GM19035 (cell line): ENCODE results near the gene TRAPPC5.

Experiments
- ATAC-seq: cut with Tn5 transposase; IDR thresholded peaks from one replicate; pipeline ENCODE4 v1.9.1; 2021; ENCODE audit not compliant: unreplicated experiment

The TRAPPC5 gene

DNA sequence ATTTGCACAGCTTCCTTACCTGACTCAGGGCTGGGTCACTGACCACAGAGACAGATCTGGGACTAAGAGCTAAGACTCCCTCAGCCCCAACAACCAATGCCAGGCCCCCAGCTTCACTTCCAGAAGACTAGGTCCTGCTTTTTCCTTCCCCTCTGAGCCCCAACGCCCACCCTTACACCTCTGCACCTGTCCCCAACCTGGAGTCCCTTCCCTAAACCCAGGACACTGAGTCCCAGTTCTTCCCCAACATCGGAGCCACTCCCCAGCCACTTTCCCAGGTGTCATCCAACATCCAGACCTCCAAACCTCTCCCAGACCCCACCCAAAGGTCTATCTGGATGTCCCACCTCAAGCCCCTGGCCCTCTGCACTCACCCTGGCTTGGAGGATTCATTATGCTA is 18.4 kb downstream of the TRAPPC5 start:
- no peak for ATAC-seq

DNA sequence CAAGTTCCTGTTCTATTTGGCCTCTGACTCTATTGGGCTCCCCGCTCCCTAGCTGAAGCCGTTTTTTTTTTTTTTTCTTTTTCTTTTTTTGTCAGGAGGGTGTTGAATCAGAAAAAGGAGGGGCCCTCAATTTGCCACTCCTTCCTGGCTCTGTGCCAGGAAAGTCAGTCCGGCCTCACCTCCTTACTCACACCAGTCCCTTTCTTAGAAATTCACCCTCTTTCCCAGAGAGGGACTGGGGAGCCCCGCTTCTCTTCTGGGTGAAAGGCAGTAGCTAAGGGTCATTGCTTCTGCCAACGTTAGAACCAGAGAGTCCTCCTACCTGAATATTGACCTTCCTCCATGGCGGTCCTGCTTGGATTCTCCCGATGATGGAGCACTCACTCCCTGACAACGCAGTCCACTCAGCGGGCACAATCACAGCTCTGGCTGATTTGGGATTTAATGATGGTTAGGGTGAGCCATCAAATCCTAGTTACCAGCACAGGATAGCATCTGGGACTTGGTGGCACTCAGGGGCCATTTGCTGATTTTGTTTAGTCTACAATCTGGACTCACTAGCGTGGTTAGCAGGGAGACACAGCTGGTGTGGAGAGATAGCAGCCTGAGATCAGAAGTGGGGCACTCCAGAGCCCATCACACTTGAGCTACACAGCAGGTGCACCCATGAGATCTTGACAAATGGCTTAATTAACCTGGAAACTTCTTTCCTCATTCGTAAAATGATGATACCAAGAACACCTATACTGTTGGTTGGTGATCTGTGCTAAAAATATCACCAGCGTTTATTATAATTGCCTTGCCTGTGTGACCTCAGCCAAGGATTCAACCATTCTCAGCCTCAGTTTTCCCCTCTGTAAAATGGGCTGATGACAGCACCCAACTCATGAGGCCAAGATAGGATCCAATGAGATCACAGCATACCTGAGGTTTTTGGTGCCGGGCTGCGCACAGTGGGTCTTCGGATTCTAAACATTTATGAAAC is 19.1 kb downstream of the TRAPPC5 start:
- ATAC-seq, result no peak

DNA sequence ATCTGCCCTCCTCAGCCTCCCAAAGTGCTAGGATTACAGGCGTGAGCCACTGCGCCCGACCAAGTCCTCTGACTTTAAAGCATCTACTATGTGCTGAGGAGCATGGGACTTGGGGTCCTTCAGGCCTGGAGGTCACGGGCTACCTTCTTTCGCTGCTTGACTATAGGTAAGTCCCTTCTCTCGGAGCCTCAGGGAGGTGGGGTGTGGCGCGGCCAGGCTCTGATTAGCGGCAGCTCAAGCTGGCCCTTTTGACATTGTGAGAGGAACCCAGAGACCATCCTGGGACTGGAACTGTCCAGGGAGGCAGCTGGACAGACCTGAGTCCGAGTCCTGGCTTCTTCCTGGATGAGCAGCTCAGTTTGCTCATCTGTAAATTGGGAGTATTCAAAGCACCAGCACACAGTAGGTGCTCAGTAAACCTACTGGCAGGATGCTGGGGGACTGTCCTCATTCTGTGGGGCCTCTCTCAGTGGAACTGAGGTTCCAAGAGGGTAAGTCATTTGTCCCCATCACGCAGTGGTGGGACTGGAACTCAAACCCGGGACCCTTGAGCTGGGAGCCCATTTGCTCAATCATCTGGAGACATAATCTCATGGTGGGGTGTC is 20.5 kb downstream of the TRAPPC5 start:
- no peak for ATAC-seq

DNA sequence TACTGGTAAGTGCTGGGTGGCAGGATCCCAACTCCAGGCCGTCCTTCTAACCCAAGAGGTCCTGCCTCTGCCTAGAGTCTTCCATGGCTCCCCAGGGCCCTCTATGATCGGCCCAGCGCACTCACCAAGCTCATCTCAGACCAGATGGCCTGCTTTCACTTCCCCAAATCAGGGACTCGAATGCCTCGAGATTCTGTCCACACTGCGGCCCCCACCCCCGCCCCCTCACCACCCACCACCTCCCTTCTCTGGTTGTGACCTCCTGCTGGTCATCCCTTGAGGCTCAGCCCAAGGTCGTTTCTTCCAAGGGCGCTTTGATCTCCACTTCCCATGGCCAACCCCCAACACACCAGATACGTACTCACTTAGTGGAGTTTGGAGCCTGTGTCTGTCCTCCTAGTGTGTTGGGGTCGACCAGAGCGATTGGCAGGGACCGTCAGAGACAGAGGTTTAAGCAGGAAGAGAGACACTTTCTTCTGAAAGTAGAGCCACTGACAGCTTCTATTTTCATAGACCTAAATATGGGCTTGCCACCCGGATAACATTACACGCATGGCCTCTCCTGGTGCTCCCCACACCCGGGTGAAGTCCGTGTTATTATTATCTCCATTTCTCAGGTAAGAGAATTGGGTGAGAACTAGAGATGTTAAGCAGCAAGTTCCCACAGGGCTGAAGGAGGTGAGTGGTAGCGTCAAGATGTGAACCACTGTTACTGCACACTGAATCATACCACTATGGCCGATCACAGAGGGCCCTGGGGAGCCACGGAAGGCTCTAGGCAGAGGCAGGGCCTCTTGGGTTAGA is 21.2 kb downstream of the TRAPPC5 start, which contains the start of gene FCER2:
TSS of gene FCER2 (minus strand) at position 478 of the 804 bp plus-strand sequence. CDS start 2,371 bp downstream, outside the sequence.
- ATAC-seq, result peak; percentile 54

DNA sequence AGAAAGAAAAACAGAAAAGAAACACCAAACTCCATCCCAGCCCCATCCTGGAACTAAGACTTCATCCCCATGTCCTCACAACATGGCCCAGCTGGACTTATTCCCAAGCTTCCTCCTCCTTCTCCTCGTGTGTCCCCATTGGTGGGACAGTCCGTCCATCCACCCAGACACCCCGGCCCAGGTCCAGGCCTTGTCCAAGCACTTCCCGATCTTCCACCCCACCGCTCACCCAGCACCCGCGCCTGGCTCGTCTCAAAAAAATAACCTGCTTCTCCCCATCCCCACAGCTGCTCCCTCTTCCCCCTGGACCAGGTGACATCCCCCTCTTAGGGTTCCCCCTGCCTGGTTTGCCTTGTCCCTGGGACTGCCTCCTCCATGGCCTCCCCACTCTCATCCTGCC is 22.7 kb downstream of the TRAPPC5 start:
- no peak for ATAC-seq

DNA sequence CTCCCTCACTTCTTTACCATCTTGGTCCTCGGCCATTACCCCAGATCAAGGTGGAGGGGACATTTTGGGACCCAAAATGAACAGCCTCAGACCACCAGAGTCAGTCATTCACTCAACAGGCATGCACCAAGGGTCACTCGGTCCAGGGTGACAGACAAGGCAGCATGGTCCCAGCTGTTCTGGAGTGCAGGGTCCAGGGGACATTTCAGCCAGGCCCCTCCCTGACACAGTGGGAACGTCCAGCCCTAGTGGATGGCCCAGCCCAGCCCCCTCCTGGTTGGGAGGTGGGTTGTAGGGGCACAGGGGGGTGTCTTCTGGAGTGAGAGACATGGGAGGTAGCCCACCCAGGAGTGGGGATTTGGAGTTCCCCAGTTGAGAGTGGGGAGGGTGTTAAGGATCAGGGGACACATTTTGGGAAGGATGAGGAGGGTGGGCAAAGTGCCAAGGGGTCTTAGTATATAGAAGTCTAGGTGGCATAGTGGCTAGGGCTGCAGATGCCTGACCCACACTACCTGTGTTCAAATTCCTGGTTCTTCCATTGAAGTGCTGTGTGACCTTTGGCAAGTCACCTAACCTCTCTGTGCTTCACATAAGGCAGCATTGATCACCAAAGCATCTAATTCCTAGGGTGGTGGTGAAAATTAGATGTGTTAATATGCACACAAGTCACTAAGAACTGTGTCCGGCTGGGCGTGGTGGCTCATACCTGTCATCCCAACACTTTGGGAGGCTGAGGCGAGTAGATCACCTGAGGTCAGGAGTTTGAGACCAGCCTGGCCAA is 23.8 kb downstream of the TRAPPC5 start:
- ATAC-seq, result no peak

DNA sequence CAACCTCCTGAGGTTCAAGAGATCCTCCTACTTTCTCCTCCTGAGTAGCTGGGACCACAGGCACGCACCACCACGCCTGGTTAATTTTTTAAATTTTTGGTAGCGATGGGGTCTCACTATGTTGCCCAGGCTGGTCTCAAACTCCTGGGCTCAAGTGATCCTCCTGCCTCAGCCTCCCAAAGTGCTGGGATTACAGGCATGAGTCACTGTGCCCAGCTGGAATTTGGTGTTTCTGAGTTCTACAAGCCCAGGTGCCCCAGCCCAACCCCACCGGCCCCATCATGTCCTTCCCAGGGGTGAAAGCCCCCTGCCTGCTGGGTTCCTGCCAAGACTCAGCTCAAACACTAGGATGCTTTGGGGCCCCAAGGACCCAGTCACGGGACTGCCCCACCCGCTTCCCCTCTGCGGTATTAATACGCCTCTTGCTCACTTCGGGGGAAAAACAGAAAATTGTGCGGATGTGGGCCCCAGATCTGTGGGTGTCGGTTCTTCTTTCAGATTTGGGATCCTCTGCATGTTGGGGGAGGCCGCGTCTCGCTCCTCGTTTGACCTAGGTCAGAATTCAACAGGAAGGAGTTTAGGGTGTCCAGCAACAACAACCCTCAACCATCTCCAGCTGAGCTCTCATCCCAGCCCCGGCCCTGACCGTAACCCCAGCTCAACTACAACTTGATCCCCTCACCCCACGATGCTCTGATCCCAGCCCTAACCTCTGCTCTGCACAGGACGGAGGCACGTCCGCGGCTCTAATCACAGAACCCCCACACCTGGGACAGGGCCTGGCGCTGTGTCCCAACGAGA is 25.0 kb downstream of the TRAPPC5 start:
- ATAC-seq, result peak; percentile 46

DNA sequence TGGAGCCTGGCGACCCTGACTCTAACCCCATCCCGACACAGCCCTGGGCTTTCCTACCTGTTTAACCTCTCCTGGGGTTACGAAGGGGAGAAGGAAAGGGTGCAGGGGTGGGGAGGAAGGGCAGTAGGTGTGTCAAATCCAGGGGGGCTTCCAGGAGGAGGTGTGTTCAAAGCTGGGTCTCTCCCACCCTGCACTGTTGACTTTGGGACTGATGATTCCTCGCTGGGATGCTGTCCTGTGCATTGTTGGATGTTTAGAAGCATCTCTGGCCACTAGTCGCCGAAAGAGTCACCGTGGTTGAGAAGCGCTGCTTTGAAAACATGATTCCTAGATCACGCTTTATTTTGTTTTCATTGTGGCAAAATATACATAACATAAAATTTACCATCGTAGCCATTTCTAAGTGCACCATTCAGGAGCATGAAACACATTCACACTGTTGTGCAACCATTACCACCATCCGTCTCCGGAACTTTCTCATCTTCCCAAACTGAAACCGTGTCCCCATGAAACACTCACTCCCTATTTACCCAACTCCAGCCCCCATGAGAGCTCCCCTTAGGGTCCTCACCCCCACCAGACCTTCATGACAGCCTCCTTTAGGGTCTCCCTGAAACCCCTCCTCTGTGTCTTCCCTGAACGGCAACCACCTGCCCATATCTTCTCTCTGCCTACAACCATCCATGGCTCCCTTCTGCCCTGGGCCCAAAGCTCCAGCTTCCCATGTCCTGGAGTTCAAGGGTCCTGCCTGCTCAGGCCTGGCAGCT is 25.7 kb downstream of the TRAPPC5 start:
- no peak for ATAC-seq

DNA sequence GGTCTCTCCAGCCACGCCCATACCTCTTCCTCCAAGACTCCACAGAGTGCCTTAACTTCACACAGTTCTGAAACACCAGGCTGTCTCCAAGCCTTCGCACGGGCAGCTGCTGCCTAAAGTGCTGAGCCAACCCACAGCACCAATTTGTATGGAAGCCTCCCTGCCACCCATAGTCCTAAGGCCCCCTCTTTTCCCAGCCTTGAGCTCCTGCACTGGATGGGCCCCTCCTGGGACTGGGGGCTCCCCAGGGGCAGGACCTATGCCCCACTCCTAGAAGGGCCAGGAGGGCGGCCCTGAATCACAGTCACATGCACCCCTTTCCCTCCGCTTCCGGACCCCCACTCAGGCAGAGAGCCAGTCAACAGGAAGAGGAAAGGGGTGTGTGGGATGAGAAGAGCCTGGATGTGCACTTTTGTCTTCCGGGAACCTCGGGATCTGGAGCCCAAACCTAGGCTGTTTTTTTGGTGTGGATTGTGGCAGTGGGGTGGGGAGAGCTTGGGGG is 26.4 kb downstream of the TRAPPC5 start:
- ATAC-seq, result no peak

DNA sequence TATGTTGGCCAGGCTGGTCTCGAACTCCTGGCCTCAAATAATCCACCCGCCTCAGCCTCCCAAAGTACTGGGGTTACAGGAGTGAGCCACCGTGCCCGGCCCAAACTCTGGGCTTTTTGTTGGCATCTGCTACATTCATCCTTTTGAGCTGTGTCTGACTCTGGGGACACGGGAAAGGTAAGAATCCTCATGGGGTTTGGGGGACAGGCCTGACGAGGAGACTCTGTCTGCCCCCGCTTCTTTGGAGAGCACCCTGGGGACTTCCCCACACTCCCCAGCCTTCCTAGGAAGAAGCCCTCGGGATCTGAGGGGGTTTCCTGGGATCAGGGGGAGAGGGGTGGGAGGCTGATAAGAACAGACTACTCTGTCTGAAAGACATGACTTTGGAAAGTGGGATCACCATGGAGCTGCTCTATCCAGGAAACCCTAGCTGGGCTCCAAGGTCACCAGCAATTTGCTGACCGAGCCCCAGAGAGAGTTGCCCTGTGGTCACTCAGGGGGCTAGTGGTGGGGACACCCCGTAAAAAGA is 29.4 kb downstream of the TRAPPC5 start:
- no peak for ATAC-seq

DNA sequence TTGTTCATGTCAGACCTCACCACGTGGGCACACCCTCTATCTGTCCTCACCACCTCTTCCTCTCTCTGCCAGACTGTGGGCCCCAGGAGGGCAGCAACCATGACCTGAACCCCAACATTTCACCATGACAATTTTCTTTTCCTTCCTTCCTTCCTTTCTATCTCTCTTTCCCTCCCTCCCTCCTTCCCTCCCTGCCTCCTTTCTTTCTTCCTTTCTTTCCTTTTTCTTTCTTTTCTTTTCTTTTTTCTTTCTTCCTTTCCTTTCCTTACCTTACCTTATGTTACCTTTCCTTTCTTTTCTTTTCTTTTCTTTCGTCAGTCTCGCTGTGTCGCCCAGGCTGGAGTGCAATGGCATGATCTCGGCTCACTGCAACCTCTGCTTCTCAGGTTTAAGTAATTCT is 30.0 kb downstream of the TRAPPC5 start:
- ATAC-seq, result no peak

DNA sequence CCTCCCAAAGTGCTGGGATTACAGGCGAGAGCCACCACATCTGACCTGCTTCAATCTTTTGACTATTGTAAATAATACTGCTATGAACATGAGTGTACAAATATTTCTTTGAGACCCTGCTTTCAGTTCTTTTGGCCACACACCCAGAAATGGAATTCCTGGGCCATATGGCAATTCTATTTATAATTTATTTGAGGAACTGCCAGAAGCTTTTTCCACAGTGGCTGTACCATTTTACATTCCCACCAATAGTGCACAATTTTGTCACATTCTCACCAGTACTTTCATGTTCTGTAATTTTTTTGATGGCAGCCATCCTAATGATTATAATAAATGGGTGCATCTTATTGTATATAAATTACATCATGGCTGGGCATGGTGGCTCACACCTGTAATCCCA is 35.0 kb downstream of the TRAPPC5 start:
- ATAC-seq, result no peak

DNA sequence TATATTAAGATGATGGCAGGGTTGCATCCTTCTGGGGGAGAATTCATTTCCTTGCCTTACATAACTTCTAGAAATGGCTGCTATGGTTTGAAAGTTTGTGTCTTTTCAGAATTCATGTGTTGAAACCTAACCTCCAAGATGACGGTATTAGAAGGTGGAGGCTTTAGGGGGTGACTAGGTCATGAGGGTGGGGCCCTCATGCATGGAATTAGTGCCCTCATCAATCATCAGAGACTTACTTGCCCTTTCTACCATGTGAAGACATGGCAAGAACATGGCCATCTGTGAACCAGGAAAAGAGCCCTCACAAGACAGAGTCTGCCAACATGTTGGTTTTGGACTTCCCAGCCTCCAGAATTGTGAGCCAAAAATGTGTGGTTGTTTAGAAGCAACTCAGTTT is 36.1 kb downstream of the TRAPPC5 start:
- ATAC-seq, result no peak

DNA sequence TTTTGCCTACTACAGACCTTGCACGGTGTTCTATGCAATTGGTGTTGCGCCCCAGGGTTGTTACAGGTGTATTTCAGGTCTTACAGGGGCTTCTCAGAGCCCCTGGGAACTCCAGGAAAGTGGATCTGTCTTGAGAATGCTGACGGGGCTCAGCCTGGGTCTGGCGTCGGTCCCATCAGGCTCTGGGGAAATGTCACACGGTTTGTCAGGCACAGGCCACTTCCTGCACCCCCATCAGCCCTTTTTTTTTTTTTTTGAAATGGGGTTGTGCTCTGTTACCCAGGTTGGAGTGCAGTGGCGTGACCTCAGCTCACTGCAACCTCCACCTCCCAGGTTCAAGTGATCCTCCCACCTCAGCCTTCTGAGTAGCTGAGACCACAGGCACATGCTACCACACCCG is 38.0 kb downstream of the TRAPPC5 start:
- no peak for ATAC-seq

DNA sequence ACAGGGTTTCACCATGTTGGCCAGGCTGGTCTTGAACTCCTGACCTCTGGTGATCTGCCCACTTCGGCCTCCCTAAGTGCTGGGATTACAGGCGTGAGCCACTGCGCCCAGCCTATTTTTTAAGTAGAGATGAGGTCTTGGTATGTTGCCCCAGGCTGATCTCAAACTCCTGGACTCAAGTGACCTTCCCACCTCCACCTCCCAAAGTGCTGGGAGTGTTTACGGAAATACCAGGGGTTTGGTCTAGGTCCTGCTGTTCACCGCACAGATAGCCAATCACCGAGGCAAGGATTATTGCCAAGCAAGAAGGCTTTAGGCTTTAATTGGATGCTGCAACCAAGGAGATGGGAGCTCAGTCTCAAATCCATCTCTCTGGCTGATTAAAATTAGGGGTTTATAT is 39.7 kb downstream of the TRAPPC5 start:
- no peak for ATAC-seq

DNA sequence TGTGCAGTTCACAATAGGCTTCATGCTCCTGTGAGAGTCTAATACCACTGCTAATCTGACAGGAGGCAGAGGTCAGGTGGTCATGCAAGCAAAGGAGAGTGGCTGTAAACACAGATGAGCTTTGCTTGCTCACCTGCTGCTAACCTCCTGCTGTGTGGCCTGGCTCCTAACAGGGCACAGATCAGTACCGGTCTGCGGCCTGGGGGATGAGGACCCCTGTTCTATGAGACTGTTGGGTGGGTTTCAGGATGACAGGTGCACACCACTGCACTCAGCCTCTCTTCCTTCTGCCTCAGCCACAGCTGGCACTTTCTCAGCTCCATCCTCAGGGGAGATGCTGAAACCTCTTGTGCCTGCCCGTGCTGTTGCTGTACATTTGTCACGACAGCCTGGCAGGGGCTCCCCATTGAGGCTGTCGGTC is 41.6 kb downstream of the TRAPPC5 start:
- ATAC-seq, result no peak

DNA sequence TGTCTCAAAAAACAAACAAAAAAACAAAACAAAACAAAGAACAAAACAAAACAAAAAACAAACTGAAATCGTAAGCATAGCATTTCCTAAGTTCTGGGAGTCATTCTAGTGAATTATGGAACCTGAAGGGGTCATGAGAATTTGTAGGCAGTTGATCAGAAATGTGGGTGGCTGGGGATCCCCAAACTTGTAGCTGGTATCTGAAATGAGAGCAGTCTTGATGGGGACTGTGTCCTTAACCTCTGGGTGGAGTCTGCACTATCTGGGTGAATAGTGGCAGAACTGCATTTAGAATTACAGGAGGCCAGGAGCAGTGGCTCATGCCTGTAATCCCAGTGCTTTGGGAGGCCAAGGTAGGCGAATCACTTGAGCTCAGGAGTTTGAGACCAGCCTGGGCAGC is 45.2 kb downstream of the TRAPPC5 start:
- no peak for ATAC-seq

DNA sequence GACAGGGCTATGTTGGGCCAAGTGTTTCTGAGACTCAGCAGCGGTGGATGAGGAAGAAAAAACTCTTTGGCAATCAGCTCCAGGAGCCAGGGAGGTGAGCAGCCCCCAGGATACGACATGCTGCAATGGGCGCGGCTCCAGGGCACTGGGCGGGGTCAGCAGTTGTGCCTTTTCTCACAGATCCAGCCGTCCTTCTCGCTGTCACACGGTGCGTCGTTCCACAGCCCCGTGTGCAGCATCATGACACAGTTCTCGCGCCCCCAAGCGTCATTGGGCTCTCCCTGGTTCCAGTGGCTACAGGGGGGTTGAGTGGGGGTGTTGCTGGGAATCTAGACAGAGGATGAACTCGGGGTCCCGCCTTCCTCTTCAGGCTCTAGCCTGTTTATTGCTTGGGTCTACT is 48.6 kb downstream of the TRAPPC5 start:
- no peak for ATAC-seq

DNA sequence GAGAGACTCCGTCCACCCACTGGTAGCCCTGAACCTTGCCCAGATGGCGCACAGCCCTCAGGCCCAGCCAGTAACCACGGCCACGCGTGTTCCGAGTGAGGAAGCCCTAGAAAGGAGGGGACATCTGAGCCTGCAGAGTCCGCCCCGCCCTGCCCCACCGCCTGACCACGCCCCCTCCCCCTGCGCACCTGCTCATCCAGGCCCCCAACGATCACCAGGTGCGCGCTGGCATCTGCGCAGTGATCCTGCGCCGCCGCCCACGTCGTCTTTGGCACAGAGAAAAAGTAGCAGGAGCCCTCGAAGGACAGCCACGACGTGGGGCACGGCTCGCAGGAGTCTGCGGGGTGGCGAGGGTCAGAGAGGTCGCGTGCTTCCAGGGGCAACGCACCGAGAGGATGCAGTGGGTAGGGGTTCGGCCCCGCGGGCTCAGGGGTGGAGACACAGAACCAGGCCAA is 49.2 kb downstream of the TRAPPC5 start:
- ATAC-seq, result no peak
